PFSK-1 (cell line): ENCODE measurements around the gene IL3.

Experiments used
- FOXP2 ChIP-seq: optimal IDR thresholded peaks from 2 replicates; pipeline ENCODE3; 2011; ENCODE audit warnings: borderline replicate concordance, control low read depth, inconsistent platforms; ENCODE audit not compliant: insufficient read depth; ENCODE audit errors: extremely low read length, extremely low read depth
- POLR2AphosphoS5 ChIP-seq: IDR thresholded peaks from 2 replicates; pipeline ENCODE4 v1.6.1; 2012; ENCODE audit warnings: low read depth, mild to moderate bottlenecking, control low read depth, low read length, moderate library complexity
- SIN3A ChIP-seq: IDR thresholded peaks from 2 replicates; pipeline ENCODE4 v1.6.1; 2012; ENCODE audit warnings: mild to moderate bottlenecking, low read length, moderate library complexity, borderline replicate concordance; ENCODE audit not compliant: insufficient read depth
- TAF1 ChIP-seq: IDR thresholded peaks from 2 replicates; pipeline ENCODE4 v1.6.1; 2012; ENCODE audit warnings: low read length, control low read depth, borderline replicate concordance; ENCODE audit not compliant: insufficient read depth
- TF ChIP-seq, protein P1 (sequence below), 2 experiments: IDR thresholded peaks; 2 replicates each; pipeline versions ENCODE4 v1.6.1 to v1.8.0; 2011 to 2012; ENCODE audit warnings: low read depth in 2 of 2, low read length in 2 of 2, control low read depth in 1 of 2, inconsistent platforms in 1 of 2, mild to moderate bottlenecking in 1 of 2, moderate library complexity in 1 of 2; ENCODE audit not compliant: insufficient read depth in 1 of 2

Gene IL3

DNA sequence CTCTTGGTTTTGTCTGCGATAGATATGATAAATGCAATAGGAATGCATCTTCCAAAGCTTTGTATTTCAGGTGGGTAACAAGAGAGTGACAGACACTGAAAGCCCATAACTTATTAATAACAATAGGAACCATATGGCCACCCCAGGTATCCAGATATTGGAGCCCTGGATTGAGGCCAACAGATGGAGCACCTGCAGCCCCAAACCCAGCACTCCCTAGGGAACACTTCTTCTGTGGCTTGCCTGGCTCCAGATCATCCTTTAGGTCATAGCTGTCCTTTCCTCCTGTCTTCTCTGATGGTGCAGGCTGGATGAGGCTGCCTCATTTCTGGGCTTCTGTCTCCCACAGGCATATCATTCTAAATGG is 5.0 kb upstream of the IL3 start:
- TF ChIP-seq POLR2AphosphoS5: no peak
- TF ChIP-seq SIN3A: no peak
- no peak for TF ChIP-seq TAF1
- TF ChIP-seq, protein P1, sequence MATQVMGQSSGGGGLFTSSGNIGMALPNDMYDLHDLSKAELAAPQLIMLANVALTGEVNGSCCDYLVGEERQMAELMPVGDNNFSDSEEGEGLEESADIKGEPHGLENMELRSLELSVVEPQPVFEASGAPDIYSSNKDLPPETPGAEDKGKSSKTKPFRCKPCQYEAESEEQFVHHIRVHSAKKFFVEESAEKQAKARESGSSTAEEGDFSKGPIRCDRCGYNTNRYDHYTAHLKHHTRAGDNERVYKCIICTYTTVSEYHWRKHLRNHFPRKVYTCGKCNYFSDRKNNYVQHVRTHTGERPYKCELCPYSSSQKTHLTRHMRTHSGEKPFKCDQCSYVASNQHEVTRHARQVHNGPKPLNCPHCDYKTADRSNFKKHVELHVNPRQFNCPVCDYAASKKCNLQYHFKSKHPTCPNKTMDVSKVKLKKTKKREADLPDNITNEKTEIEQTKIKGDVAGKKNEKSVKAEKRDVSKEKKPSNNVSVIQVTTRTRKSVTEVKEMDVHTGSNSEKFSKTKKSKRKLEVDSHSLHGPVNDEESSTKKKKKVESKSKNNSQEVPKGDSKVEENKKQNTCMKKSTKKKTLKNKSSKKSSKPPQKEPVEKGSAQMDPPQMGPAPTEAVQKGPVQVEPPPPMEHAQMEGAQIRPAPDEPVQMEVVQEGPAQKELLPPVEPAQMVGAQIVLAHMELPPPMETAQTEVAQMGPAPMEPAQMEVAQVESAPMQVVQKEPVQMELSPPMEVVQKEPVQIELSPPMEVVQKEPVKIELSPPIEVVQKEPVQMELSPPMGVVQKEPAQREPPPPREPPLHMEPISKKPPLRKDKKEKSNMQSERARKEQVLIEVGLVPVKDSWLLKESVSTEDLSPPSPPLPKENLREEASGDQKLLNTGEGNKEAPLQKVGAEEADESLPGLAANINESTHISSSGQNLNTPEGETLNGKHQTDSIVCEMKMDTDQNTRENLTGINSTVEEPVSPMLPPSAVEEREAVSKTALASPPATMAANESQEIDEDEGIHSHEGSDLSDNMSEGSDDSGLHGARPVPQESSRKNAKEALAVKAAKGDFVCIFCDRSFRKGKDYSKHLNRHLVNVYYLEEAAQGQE (IDR thresholded peaks at IDR 0.05; ENCODE audit: insufficient read depth in 1 of 2, low read depth in 2 of 2, low read length in 2 of 2): no peak
- TF ChIP-seq FOXP2: no peak

DNA sequence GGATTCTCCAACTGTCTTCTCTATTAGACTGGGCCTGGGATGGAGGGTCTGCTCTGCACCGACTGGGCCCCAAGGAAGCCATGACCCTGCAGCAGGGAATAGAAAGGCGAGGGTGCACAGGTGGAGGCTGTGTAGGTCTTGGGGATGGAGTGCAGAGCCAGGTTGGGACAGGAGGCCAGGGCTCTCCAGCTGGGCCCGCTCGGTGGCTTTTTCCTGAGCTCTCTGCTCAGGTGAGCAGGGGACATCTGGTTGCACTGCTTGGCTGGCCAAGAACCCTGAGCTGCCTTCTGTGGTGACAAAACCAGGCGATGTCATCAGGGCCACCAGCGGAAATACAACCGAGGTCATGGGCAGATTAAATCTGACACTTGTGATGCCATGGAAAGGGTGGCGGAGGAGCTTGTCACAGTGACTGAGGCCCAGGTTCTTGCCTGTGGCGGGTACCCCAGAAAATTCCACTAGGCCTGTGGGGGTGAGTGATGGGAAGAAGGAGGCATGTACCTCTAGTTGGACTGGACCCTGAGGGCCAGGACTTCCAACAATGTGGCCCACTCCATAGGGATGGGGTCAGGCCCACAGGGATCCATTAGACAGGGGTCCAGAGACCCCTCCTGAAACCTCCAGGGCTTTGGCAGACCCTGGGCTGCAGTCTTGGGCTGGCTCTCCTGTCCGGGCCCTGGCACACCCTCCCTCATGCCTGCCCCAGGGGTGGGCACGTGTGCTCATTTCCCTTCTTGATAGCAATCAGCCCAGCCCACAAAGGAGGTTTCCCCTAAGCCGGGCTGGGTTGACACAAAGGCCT is 4.4 kb upstream of the IL3 start:
- TF ChIP-seq, protein P1 (IDR thresholded peaks at IDR 0.05; ENCODE audit: insufficient read depth in 1 of 2, low read depth in 2 of 2, low read length in 2 of 2): no peak
- TF ChIP-seq FOXP2 (no peak), SIN3A (no peak), TAF1 (no peak), POLR2AphosphoS5 (no peak)

DNA sequence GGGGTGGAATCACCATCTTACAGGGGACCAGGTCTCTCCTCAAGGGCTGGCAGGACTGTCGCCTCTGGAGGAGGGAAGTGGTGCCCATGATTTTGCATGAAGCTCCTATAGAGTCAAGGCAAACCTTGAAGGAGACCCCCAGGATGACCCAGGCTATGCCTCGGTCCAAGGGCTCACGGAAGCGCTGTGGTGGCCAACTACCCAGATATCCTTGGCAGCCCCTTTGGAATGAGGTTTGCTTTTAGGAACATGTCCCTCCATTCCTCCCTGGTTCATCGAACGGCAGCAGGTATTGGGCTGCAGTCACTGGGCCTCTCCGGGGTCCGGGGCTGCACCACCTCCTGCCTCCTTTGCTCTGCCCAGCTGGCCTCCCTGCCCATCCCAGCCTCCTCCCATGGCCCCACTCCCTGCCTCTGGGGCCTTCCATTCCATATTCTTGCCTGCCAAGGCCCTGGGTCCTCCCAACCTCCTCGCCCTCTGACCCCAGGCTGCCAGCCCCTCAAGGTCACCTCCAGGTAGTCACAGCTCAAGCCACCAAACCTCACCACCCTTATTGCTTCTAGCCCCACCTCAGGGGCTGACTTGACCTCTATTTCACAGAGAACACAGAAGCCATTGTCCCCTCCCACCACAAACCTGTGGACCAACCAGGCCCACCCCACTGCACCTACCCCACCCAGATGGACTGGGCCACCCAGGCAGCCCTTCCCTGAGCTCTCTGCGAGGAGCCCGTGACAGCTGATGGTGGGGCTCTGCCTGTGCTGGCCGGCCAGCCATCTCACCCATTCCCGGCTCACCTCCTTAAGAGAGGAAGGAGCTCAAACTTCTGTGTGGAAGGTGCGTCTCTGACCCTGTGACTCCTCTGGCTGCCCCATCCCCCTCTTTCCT is 3.6 kb upstream of the IL3 start:
- TF ChIP-seq SIN3A (no peak), POLR2AphosphoS5 (no peak), TAF1 (no peak), FOXP2 (no peak)
- TF ChIP-seq, protein P1 (IDR thresholded peaks at IDR 0.05; ENCODE audit: insufficient read depth in 1 of 2, low read depth in 2 of 2, low read length in 2 of 2): no peak

DNA sequence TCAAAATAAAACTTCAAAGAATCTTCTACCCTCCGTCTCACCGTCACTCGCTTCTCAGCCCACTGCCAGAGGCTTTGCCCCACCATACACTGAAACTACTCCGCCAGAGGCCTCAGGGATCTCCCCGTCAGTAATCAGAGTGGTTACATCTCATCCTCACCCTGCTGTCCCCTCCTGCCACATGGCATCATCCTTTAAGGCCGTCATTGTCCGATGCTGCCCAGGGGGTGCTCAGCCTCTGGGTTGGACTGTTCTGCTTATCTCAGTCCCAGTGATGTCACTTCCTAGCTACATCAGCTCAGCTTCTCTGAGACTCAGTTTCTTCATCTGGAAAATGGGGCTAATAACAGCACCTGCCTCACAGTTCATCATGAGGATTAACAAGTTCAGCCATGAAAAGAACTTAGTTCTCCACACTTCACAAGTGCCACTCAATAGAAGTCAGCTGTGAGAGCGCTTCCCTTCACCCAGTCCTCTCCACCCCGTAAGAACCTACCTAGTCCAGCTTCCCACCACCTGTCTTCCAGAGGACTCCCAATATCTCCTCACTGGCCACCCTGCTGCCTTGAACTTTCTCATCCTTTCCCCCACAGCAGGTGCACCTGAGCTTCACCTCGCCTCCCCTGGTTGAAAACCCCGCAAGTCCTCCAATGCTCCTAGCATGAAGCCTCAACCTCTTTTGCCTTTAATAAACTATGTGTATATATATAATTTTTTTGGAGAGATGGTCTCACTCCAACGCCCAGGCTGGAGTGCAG is 2.8 kb upstream of the IL3 start:
- TF ChIP-seq POLR2AphosphoS5: no peak
- TF ChIP-seq SIN3A: no peak
- TF ChIP-seq, protein P1 (IDR thresholded peaks at IDR 0.05; ENCODE audit: insufficient read depth in 1 of 2, low read depth in 2 of 2, low read length in 2 of 2): no peak
